Measurements from ENCODE around the gene PNN.

DNA sequence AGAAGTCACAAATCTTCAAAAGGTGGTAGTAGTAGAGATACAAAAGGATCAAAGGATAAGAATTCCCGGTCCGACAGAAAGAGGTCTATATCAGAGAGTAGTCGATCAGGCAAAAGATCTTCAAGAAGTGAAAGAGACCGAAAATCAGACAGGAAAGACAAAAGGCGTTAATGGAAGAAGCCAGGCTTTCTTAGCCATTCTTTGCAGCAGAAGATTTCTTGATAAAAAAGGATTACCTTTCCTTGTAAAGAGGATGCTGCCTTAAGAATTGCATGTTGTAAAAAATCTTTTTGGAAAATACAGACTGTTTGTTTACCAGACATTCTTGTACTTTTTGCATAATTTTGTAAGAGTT lies 6.6 kb downstream of the PNN start:
- TF ChIP-seq EP300 (IDR thresholded peaks at IDR 0.05; ENCODE audit: low read depth), result no peak
- TF ChIP-seq, protein P1, sequence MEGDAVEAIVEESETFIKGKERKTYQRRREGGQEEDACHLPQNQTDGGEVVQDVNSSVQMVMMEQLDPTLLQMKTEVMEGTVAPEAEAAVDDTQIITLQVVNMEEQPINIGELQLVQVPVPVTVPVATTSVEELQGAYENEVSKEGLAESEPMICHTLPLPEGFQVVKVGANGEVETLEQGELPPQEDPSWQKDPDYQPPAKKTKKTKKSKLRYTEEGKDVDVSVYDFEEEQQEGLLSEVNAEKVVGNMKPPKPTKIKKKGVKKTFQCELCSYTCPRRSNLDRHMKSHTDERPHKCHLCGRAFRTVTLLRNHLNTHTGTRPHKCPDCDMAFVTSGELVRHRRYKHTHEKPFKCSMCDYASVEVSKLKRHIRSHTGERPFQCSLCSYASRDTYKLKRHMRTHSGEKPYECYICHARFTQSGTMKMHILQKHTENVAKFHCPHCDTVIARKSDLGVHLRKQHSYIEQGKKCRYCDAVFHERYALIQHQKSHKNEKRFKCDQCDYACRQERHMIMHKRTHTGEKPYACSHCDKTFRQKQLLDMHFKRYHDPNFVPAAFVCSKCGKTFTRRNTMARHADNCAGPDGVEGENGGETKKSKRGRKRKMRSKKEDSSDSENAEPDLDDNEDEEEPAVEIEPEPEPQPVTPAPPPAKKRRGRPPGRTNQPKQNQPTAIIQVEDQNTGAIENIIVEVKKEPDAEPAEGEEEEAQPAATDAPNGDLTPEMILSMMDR (IDR thresholded peaks at IDR 0.05), result no peak
